BJ (cell line): ENCODE measurements around the gene PHACTR4. TPM values are rescaled to one million over a fixed set of nuclear protein-coding genes. Genes with fewer than 3 reads are reported as not detected.

Experiments used
- CTCF ChIA-PET: fragments of 350-600 bp; formaldehyde crosslinking; extraction: SDS; loops from one replicate; lab custom pipeline; 2021; ENCODE audit warnings: antibody characterized with exemption, inconsistent platforms; lab: Yijun Ruan, JAX
- POLR2A ChIA-PET: fragments of 300-600 bp; sonication (Branson Sonifier 250); formaldehyde crosslinking; extraction: SDS; loops from one replicate; lab custom pipeline; 2021; ENCODE audit warnings: antibody characterized with exemption; lab: Charles Lee
- DNase-seq: peaks from one replicate; pipeline ENCODE4 v3.0.0-alpha.2; 2011; ENCODE audit warnings: low read depth
- H3K27me3 ChIP-seq: 2 replicates; pipeline ENCODE4 v1.6.0; 2011; ENCODE audit warnings: low read length; ENCODE audit not compliant: control insufficient read depth, insufficient read depth
- H3K36me3 ChIP-seq: 2 replicates; pipeline ENCODE4 v1.5.1; 2011; ENCODE audit warnings: low read length; ENCODE audit not compliant: control insufficient read depth, insufficient read depth
- H3K4me3 ChIP-seq: 2 replicates; pipeline ENCODE4 v1.5.1; 2011; ENCODE audit warnings: low read depth, mild to moderate bottlenecking, control low read depth, low read length
- CTCF ChIP-seq: IDR thresholded peaks from 2 replicates; pipeline ENCODE4 v1.5.1; 2011; ENCODE audit warnings: low read depth, mild to moderate bottlenecking, control low read depth, inconsistent platforms, low read length, moderate library complexity; ENCODE audit not compliant: insufficient read depth
- polyA plus RNA-seq: library from polyadenylated mRNA; depleted of rRNA; stranded (reverse); fragments of >200 nt; gene quantifications from 2 replicates; pipeline ENCODE4 v1.2.3, GENCODE V29; 2011

PHACTR4 gene
- polyA plus RNA-seq, 1 experiment: 5.2 TPM

- DNase-seq: no peak
- Histone ChIP-seq H3K27me3 (no peaks in the 10 kb centered on the region), H3K4me3 (no peak overlapping the region), H3K36me3 (no peaks in the 10 kb centered on the region)
- POLR2A ChIA-PET: interaction anchor here (0.6 kb wide), 1 partner anchor 16 kb away, joined by 3 read pairs; no protein-coding TSS in a partner anchor
- no peak for TF ChIP-seq CTCF
- CTCF ChIA-PET: interaction anchor here (0.6 to 1.2 kb wide), 2 partner anchors 63 to 181 kb away, joined by 3 read pairs; no protein-coding TSS in a partner anchor
These were observed 52.2 kb downstream of the PHACTR4 start for GRCh38 chr1:28421744-28422143.

DNA sequence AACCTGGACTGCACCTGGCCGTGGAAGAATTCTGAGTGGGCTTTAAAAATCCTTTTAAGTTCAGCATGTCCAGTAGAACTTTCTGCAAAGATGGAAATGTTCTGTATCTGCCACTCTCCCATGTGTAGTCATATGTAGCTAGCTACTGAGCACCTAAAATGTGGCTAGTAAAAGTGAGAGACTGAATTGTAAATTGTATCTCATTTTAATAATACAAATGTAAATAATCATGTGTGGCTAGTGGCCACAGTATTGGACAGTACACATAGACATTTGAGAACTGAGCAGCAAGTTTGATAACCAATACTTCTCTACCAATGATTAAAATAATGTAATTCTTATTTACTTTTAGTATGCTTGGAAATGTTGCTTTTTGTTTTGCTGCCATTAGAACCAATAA, 57.3 kb downstream of the PHACTR4 start:
- ChIA-PET CTCF (no interaction called here), POLR2A (no interaction called here)
- TF ChIP-seq CTCF: no peak
- DNase-seq: no peak
- Histone ChIP-seq H3K4me3 (no peak overlapping the region), H3K36me3 (no peaks in the 10 kb centered on the region), H3K27me3 (no peaks in the 10 kb centered on the region)

GRCh38 chr1:28428012-28428411, 58.5 kb downstream of the PHACTR4 start:
- no peak for DNase-seq
- TF ChIP-seq CTCF: no peak
- no peak overlapping the region for H3K4me3 ChIP-seq
- H3K27me3 ChIP-seq: no peaks in the 10 kb centered on the region
- POLR2A ChIA-PET: no interaction called here
- H3K36me3 ChIP-seq: no peaks in the 10 kb centered on the region
- CTCF ChIA-PET: interaction anchor here (0.7 to 1.4 kb wide), 3 partner anchors 15 to 127 kb away, joined by 3 to 4 read pairs (median 3); no protein-coding TSS in a partner anchor

DNA sequence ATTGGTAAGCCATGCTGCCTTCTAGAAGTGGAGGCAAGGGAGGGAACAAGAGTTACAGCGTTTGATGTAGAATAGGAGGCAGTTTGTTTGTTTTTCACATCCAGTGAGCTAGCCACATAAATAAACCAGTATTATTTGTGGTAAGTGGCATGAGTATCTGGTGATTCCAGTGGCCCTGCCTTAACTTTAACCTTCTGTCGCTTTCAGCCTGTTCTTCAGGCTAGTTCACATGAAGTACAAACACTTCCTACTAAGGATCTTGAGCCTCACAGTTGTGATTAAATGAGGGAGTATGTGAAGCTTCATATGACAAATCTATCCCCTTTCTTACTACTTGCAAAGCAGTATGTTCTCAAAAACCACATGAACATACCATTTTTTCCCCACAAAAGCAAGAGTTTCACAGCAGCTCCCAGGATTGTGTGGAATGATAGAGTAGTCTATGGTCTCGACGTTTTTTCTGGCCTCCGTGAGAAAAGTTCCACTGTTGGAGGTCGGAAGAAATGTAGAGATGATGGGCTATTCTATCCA, 59.5 kb downstream of the PHACTR4 start:
- no peak for TF ChIP-seq CTCF
- DNase-seq: no peak
- Histone ChIP-seq H3K4me3 (no peak overlapping the region), H3K36me3 (no peaks in the 10 kb centered on the region), H3K27me3 (no peaks in the 10 kb centered on the region)
- ChIA-PET POLR2A (no interaction called here), CTCF (interaction anchor here (0.5 to 1.4 kb wide), 2 partner anchors 16 to 20 kb away, joined by 3 to 4 read pairs; no protein-coding TSS in a partner anchor)

DNA sequence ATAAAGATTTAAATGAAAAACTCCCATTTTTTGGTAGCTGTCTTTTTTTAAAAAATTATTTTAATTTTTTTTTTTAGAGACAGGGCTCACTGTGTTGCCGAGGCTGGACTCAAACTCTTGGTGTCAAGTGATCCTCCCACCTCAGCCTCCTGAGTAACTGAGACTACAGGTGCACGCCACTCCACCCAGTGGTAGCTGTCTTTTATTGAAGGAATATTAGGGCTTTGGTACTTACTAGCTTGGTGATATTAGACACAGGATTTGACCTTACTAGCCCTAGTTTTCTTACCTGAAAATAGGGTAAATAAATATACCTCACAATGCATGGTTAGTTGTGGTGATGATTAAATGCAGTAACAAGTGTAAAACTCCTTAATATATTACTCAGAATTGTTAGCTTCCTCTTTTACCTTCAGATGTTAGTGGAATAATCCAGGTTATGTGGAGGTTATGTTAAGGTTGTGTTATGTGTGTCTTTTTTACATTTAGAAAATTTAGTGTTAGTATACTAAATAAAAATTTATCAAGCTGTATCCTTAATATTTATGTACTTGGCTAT, 66.8 kb downstream of the PHACTR4 start:
- Histone ChIP-seq H3K36me3 (no peaks in the 10 kb centered on the region), H3K4me3 (no peak overlapping the region), H3K27me3 (no peaks in the 10 kb centered on the region)
- DNase-seq: no peak
- TF ChIP-seq CTCF: no peak
- ChIA-PET CTCF (interaction anchor here (0.5 to 0.6 kb wide), 2 partner anchors 34 to 160 kb away, joined by 3 read pairs; no protein-coding TSS in a partner anchor), POLR2A (interaction anchor here (0.6 kb wide), 1 partner anchor 1736 kb away, joined by 4 read pairs; no protein-coding TSS in a partner anchor)
